H1 (cell line): ENCODE data around the gene CASP3. TPM values are rescaled to one million over a fixed set of nuclear protein-coding genes. Genes with fewer than 3 reads are reported as not detected.

Source experiments
- CTCF ChIA-PET: fragments of 300-600 bp; sonication (Branson Sonifier 250); formaldehyde crosslinking; loops from one replicate; lab custom pipeline; 2021; ENCODE audit not compliant: partially characterized antibody; lab: Charles Lee
- POLR2A ChIA-PET: fragments of 300-600 bp; sonication (Branson Sonifier 250); formaldehyde crosslinking; loops from one replicate; lab custom pipeline; 2021; ENCODE audit warnings: inconsistent platforms; ENCODE audit not compliant: partially characterized antibody; lab: Charles Lee
- DNase-seq, 2 experiments: peaks; one replicate each; pipeline versions ENCODE4 v3.0.0 to v3.0.0-alpha.2; 2010 to 2022; ENCODE audit warnings: low spot score in 2 of 2, low read depth in 1 of 2, mixed read lengths in 1 of 2
- FAIRE-seq: peaks from 2 replicates; lab custom pipeline; 2011; peaks lifted over from hg19 to GRCh38; lab: Jason Lieb, UNC
- H2AFZ ChIP-seq: 2 replicates; pipeline ENCODE4 v1.8.1; 2012; ENCODE audit warnings: low read length, inconsistent platforms
- H2AK5ac ChIP-seq: 2 replicates; pipeline ENCODE4 v1.6.1; 2013; ENCODE audit warnings: low read depth, low read length
- H2BK120ac ChIP-seq: replicated peaks from 2 replicates; pipeline ENCODE3; 2013; ENCODE audit warnings: low read depth, low read length, inconsistent platforms
- H2BK12ac ChIP-seq: 2 replicates; pipeline ENCODE4 v1.6.1; 2013; ENCODE audit warnings: low read depth, low read length
- H2BK15ac ChIP-seq: 2 replicates; pipeline ENCODE4 v1.6.1; 2013; ENCODE audit warnings: low read length
- H2BK20ac ChIP-seq: 2 replicates; pipeline ENCODE4 v1.6.1; 2013; ENCODE audit warnings: low read length
- H2BK5ac ChIP-seq: 2 replicates; pipeline ENCODE4 v1.6.1; 2013; ENCODE audit warnings: low read depth, low read length
- H3K14ac ChIP-seq: 2 replicates; pipeline ENCODE4 v1.6.1; 2013; ENCODE audit warnings: inconsistent platforms; ENCODE audit not compliant: insufficient read length
- H3K18ac ChIP-seq: 2 replicates; pipeline ENCODE4 v1.6.1; 2013; ENCODE audit warnings: low read length; ENCODE audit errors: extremely low read depth
- H3K23ac ChIP-seq: 2 replicates; pipeline ENCODE4 v1.6.1; 2013; ENCODE audit warnings: inconsistent platforms; ENCODE audit not compliant: insufficient read length
- H3K23me2 ChIP-seq: 2 replicates; pipeline ENCODE4 v1.6.1; 2013; ENCODE audit warnings: low read depth, low read length
- H3K27ac ChIP-seq: 2 replicates; pipeline ENCODE4 v1.6.1; 2011; ENCODE audit warnings: low read depth, low read length, inconsistent platforms
- H3K27me3 ChIP-seq, 4 experiments: replicated peaks in 1 of 4; 1 replicate in 1 of 4; 2 replicates in 3 of 4; pipeline versions ENCODE4 v1.6.1 to v1.8.1; 2011 to 2013; ENCODE audit warnings: low read length in 3 of 4, mild to moderate bottlenecking in 3 of 4, inconsistent platforms in 2 of 4, mixed read lengths in 2 of 4, moderate library complexity in 1 of 4; ENCODE audit not compliant: control insufficient read depth in 3 of 4, insufficient read depth in 3 of 4; ENCODE audit errors: extremely low read depth in 1 of 4
- H3K36me3 ChIP-seq, 4 experiments: 2 replicates each; pipeline versions ENCODE4 v1.6.1 to v1.8.1; 2011 to 2013; ENCODE audit warnings: mild to moderate bottlenecking in 4 of 4, low read length in 3 of 4, moderate library complexity in 2 of 4, control low read depth in 1 of 4, inconsistent platforms in 1 of 4; ENCODE audit not compliant: insufficient read depth in 4 of 4, control insufficient read depth in 2 of 4
- H3K4ac ChIP-seq: replicated peaks from 2 replicates; pipeline ENCODE3; 2013; ENCODE audit warnings: low read length, low read depth, mixed read lengths, inconsistent platforms; ENCODE audit not compliant: insufficient read length
- H3K4me1 ChIP-seq, 4 experiments: replicated peaks in 1 of 4; 1 replicate in 1 of 4; 2 replicates in 3 of 4; pipeline versions ENCODE4 v1.6.1 to v1.8.1; 2011 to 2013; ENCODE audit warnings: low read length in 3 of 4, inconsistent platforms in 2 of 4, mixed read lengths in 1 of 4; ENCODE audit not compliant: insufficient read depth in 4 of 4, control insufficient read depth in 3 of 4
- H3K4me2 ChIP-seq, 2 experiments: 2 replicates each; pipeline versions ENCODE4 v1.6.1 to v1.8.1; 2011 to 2013; ENCODE audit warnings: low read depth in 2 of 2, low read length in 2 of 2, control low read depth in 1 of 2, inconsistent platforms in 1 of 2, mild to moderate bottlenecking in 1 of 2; ENCODE audit not compliant: insufficient read depth in 1 of 2
- H3K4me3 ChIP-seq, 4 experiments: fragments of 200-600, 300-600 bp in 1 of 4; sonication (generic), shearing (Covaris generic), sonication (Bioruptor Twin) in 1 of 4; 2 replicates each; pipeline versions ENCODE4 v1.5.1 to v1.8.1; 2011 to 2016; ENCODE audit warnings: low read length in 4 of 4, low read depth in 3 of 4, control low read depth in 2 of 4, inconsistent platforms in 2 of 4, mild to moderate bottlenecking in 2 of 4, mixed read lengths in 1 of 4, moderate library complexity in 1 of 4; ENCODE audit not compliant: insufficient read depth in 2 of 4; ENCODE audit errors: extremely low read depth in 1 of 4
- H3K56ac ChIP-seq: replicated peaks from 2 replicates; pipeline ENCODE3; 2013; ENCODE audit warnings: low read depth, mild to moderate bottlenecking, mixed read lengths, low read length, inconsistent platforms; ENCODE audit not compliant: insufficient read length
- H3K79me1 ChIP-seq: 2 replicates; pipeline ENCODE4 v1.6.1; 2013; ENCODE audit warnings: low read depth, low read length, control low read depth
- H3K79me2 ChIP-seq, 2 experiments: 2 replicates each; pipeline versions ENCODE4 v1.6.1 to v1.8.1; 2012 to 2013; ENCODE audit warnings: low read length in 2 of 2, mild to moderate bottlenecking in 2 of 2, inconsistent platforms in 1 of 2; ENCODE audit not compliant: insufficient read depth in 2 of 2, control insufficient read depth in 1 of 2
- H3K9ac ChIP-seq, 4 experiments: replicated peaks in 1 of 4; 1 replicate in 1 of 4; 2 replicates in 3 of 4; pipeline versions ENCODE4 v1.6.1 to v1.8.1; 2011 to 2013; ENCODE audit warnings: low read depth in 3 of 4, low read length in 3 of 4, control low read depth in 2 of 4, mild to moderate bottlenecking in 2 of 4, moderate library complexity in 2 of 4, inconsistent platforms in 1 of 4; ENCODE audit errors: extremely low read depth in 1 of 4
- H3K9me3 ChIP-seq, 2 experiments: 2 replicates each; pipeline versions ENCODE4 v1.6.1 to v1.8.1; 2012 to 2013; ENCODE audit warnings: mild to moderate bottlenecking in 2 of 2, moderate library complexity in 2 of 2, control low read depth in 1 of 2, inconsistent platforms in 1 of 2, low read depth in 1 of 2, low read length in 1 of 2, mixed read lengths in 1 of 2; ENCODE audit not compliant: insufficient read depth in 2 of 2
- H4K20me1 ChIP-seq, 2 experiments: replicated peaks in 1 of 2; 2 replicates each; pipeline versions ENCODE3 to v1.8.1; 2011 to 2013; ENCODE audit warnings: inconsistent platforms in 2 of 2, low read length in 2 of 2, mild to moderate bottlenecking in 1 of 2; ENCODE audit not compliant: insufficient read depth in 2 of 2, control insufficient read depth in 1 of 2
- H4K5ac ChIP-seq: 2 replicates; pipeline ENCODE4 v1.6.1; 2013; ENCODE audit warnings: low read length, low read depth, mixed read lengths, inconsistent platforms; ENCODE audit not compliant: insufficient read length
- H4K8ac ChIP-seq: 2 replicates; pipeline ENCODE4 v1.8.0; 2013; ENCODE audit warnings: mild to moderate bottlenecking, moderate library complexity, low read length, inconsistent platforms; ENCODE audit not compliant: insufficient read depth; ENCODE audit errors: extremely low read depth
- H4K91ac ChIP-seq: replicated peaks from 2 replicates; pipeline ENCODE3; 2013; ENCODE audit warnings: low read length, mixed read lengths, inconsistent platforms; ENCODE audit not compliant: insufficient read length
- ATF2 ChIP-seq: IDR thresholded peaks from 2 replicates; pipeline ENCODE4 v1.6.1; 2012; ENCODE audit warnings: low read length, inconsistent platforms
- CREB1 ChIP-seq: IDR thresholded peaks from 2 replicates; pipeline ENCODE4 v1.6.1; 2012; ENCODE audit warnings: inconsistent platforms
- JUND ChIP-seq: IDR thresholded peaks from 2 replicates; pipeline ENCODE4 v1.6.1; 2011; ENCODE audit warnings: mild to moderate bottlenecking, improper control_type of control experiment, low read length
- POLR2A ChIP-seq, 2 experiments: IDR thresholded peaks; 1 replicate in 1 of 2; 2 replicates in 1 of 2; pipeline ENCODE4 v1.6.1; 2011; ENCODE audit warnings: low read depth in 2 of 2, low read length in 2 of 2, mild to moderate bottlenecking in 2 of 2; ENCODE audit errors: control extremely low read depth in 1 of 2
- RNF2 ChIP-seq: fragments of 200-900, 300-1000 bp; sonication (generic); IDR thresholded peaks from 2 replicates; pipeline ENCODE4 v1.7.1; 2016; ENCODE audit warnings: borderline replicate concordance, low read depth, mild to moderate bottlenecking, antibody characterized with exemption, low read length; ENCODE audit not compliant: poor library complexity, severe bottlenecking; ENCODE audit errors: missing control alignments
- SIRT6 ChIP-seq: IDR thresholded peaks from one replicate; pipeline ENCODE4 v1.7.1; 2012; ENCODE audit warnings: low read length, inconsistent platforms
- SP4 ChIP-seq: IDR thresholded peaks from 2 replicates; pipeline ENCODE4 v1.6.1; 2012; ENCODE audit warnings: low read length, inconsistent platforms
- SUZ12 ChIP-seq: fragments of 200-600 bp; sonication (generic); IDR thresholded peaks from 2 replicates; pipeline ENCODE4 v1.6.1; 2012; ENCODE audit warnings: mild to moderate bottlenecking, inconsistent platforms, low read length, moderate library complexity, mixed read lengths
- TAF7 ChIP-seq: optimal IDR thresholded peaks from 2 replicates; pipeline ENCODE3; 2011; ENCODE audit warnings: low read depth, mild to moderate bottlenecking, inconsistent platforms, low read length, moderate library complexity, borderline replicate concordance
- ZNF274 ChIP-seq: IDR thresholded peaks from 2 replicates; pipeline ENCODE4 v1.7.0; 2012; ENCODE audit warnings: low read length, borderline replicate concordance; ENCODE audit errors: extremely low read depth
- WGBS, 2 experiments: shearing (Covaris generic) in 1 of 2; methylation state at CpG; one replicate each; pipeline versions ENCODE4 v1.1.6 to v1.1.7; 2013 to 2015; ENCODE audit warnings: low lambda C conversion rate in 2 of 2, mixed read lengths in 2 of 2, inconsistent platforms in 1 of 2, low coverage in 1 of 2, missing lambda C conversion rate in 1 of 2; ENCODE audit not compliant: insufficient replicate concordance in 2 of 2, insufficient coverage in 1 of 2, insufficient read length in 1 of 2; ENCODE audit errors: extremely low coverage in 1 of 2, missing lambda C conversion rate in 1 of 2; 5-methylcytosine and 5-hydroxymethylcytosine counted together
- polyA plus RNA-seq, 7 experiments: library from polyadenylated mRNA; depleted of rRNA in 3 of 7; stranded (reverse) in 5 of 7; unstranded in 2 of 7; fragments of >200 nt in 5 of 7; fragments of 200-250 nt in 2 of 7; gene quantifications; 1 replicate in 5 of 7; 2 replicates in 1 of 7; 4 replicates in 1 of 7; pipeline versions ENCODE4 v1.2.1 to v1.2.3, GENCODE V29; 2011 to 2013; ENCODE audit warnings: missing spikeins in 2 of 7, mixed read lengths in 2 of 7
- total RNA-seq: library from RNA; stranded (reverse); fragmentation: NEBNext Ultra II Directional; extraction: Animal tissue kit (Norgen Biotek cat#: 25700); gene quantifications from 2 replicates; pipeline ENCODE4 v1.2.1, GENCODE V29; 2021

The CASP3 gene
- total and polyA plus RNA-seq, 2 of the 8 experiments (the other 6 are each of a cell fraction or from before 2014, with no cell fraction given), result 27.8 to 82.5 TPM

- H3K23me2 ChIP-seq, result peaks cover 13% of the 10 kb centered on the region
- H2AFZ ChIP-seq, result no peak overlapping the region
- H3K14ac ChIP-seq, result no peak overlapping the region
- H2BK120ac ChIP-seq, result no peak overlapping the region
- peaks cover 8 to 59% of the 10 kb centered on the region in 2 experiments for H3K79me2 ChIP-seq
- H3K4me1 ChIP-seq, result peaks cover 6 to 26% (median 13%) of the 10 kb centered on the region in 4 experiments
- H4K8ac ChIP-seq, result no peak overlapping the region
- no peak overlapping the region for H3K23ac ChIP-seq
- no peak overlapping the region for H3K56ac ChIP-seq
- ChIA-PET CTCF (interaction anchor here (0.8 to 1.8 kb wide), 2 partner anchors 39 to 81 kb away, joined by 3 to 5 read pairs; no protein-coding TSS in a partner anchor), POLR2A (interaction anchor here (0.9 to 2.2 kb wide), 7 partner anchors 9 to 132 kb away, joined by 3 to 8 read pairs (median 3); no protein-coding TSS in a partner anchor)
- no peak overlapping the region for H2BK15ac ChIP-seq
- H2AK5ac ChIP-seq, result no peak overlapping the region
- FAIRE-seq (no peak), DNase-seq (no peak)
- H3K4me3 ChIP-seq, result peak overlapping the region; percentile 54 to 93 (median 78); a peak in 7 of 8 replicates
- no peak overlapping the region for H4K91ac ChIP-seq
- peak overlapping the region in 1 of 4 experiments; percentile 21; a peak in 3 of 7 replicates for H3K9ac ChIP-seq
- peaks cover 0 to 5% (median 0%) of the 10 kb centered on the region in 4 experiments; a peak in 1 of 8 replicates for H3K36me3 ChIP-seq
- no peak overlapping the region for H4K5ac ChIP-seq
- no peaks in the 10 kb centered on the region; the same call in 1 of the 2 replicates for H3K79me1 ChIP-seq
- H3K4me2 ChIP-seq, result peak overlapping the region; percentile 95 to 98
- H3K27me3 ChIP-seq, result no peaks in the 10 kb centered on the region
- H2BK12ac ChIP-seq, result no peak overlapping the region
- H2BK20ac ChIP-seq, result no peak overlapping the region
- no peak overlapping the region for H3K4ac ChIP-seq
- H2BK5ac ChIP-seq, result no peak overlapping the region
- H4K20me1 ChIP-seq, result peaks cover 0 to 9% of the 10 kb centered on the region in 2 experiments
- H3K18ac ChIP-seq, result peak overlapping the region; percentile 60; the same call in 1 of the 2 replicates
- WGBS, 2 experiments, result 76% methylated on average over 7 of the region's 7 CpGs; no CpG with 5 or more reads in 1 of the 2 experiments
- no peak overlapping the region for H3K27ac ChIP-seq
- no peaks in the 10 kb centered on the region for H3K9me3 ChIP-seq
- TF ChIP-seq JUND (no peak), ATF2 (no peak), CREB1 (no peak), ZNF274 (no peak), SIRT6 (no peak), SP4 (no peak), POLR2A (IDR thresholded peaks at IDR 0.05; ENCODE audit: control extremely low read depth in 1 of 2, low read depth in 2 of 2, low read length in 2 of 2) (no peak), TAF7 (no peak), SUZ12 (no peak), RNF2 (no peak)
These were observed 1.8 kb downstream of the CASP3 start for GRCh38 chr4:184647266-184648053.
